Loucy (cell line): Measurements from ENCODE around the gene MACROD1.
A peak's percentile ranks its signal among the peaks of the same experiment; 100 is the strongest.

ENCODE experiments used
- H2AFZ ChIP-seq: fragments of 200-600 bp; sonication (generic); 2 replicates; pipeline ENCODE4 v1.6.0; 2016; ENCODE audit warnings: antibody characterized with exemption, mild to moderate bottlenecking, low read length, moderate library complexity
- H3F3A ChIP-seq: fragments of 200-600 bp; 2 replicates; pipeline ENCODE4 v1.6.0; 2016; ENCODE audit warnings: antibody characterized with exemption, low read depth, mild to moderate bottlenecking
- H3K27me3 ChIP-seq: fragments of 200-600 bp; sonication (generic); 2 replicates; pipeline ENCODE4 v1.6.1; 2014; ENCODE audit warnings: low read length, mild to moderate bottlenecking; ENCODE audit not compliant: insufficient read depth, poor library complexity, severe bottlenecking
- H3K36me3 ChIP-seq: fragments of 200-600 bp; sonication (generic); 2 replicates; pipeline ENCODE4 v1.6.1; 2016; ENCODE audit warnings: low read length; ENCODE audit not compliant: insufficient read depth
- H3K4me1 ChIP-seq: fragments of 200-600 bp; sonication (generic); 2 replicates; pipeline ENCODE4 v1.5.1; 2014; ENCODE audit warnings: low read length, mild to moderate bottlenecking; ENCODE audit not compliant: insufficient read depth, poor library complexity, severe bottlenecking
- H3K4me2 ChIP-seq: fragments of 200-600 bp; sonication (generic); 2 replicates; pipeline ENCODE4 v1.6.0; 2014; ENCODE audit warnings: antibody characterized with exemption, low read length, low read depth, mild to moderate bottlenecking; ENCODE audit not compliant: poor library complexity, severe bottlenecking
- H3K4me3 ChIP-seq: fragments of 200-600 bp; sonication (generic); 2 replicates; pipeline ENCODE4 v1.5.1; 2014; ENCODE audit warnings: low read length, mild to moderate bottlenecking, mixed read lengths; ENCODE audit not compliant: poor library complexity, severe bottlenecking
- H3K79me2 ChIP-seq: fragments of 200-600 bp; sonication (generic); 2 replicates; pipeline ENCODE4 v1.6.1; 2014; ENCODE audit warnings: low read length; ENCODE audit not compliant: insufficient read depth
- H3K9ac ChIP-seq: fragments of 200-600 bp; sonication (generic); 2 replicates; pipeline ENCODE4 v1.6.0; 2014; ENCODE audit warnings: mild to moderate bottlenecking, low read depth, low read length, moderate library complexity; ENCODE audit not compliant: poor library complexity, severe bottlenecking
- H3K9me2 ChIP-seq: fragments of 200-600 bp; sonication (generic); replicated peaks from 2 replicates; pipeline ENCODE4 v1.6.1; 2016; ENCODE audit warnings: low read depth, low read length, mixed read lengths
- H3K9me3 ChIP-seq: fragments of 200-600 bp; sonication (generic); 2 replicates; pipeline ENCODE4 v1.6.1; 2014; ENCODE audit warnings: mild to moderate bottlenecking, antibody characterized with exemption, low read length, low read depth; ENCODE audit not compliant: insufficient read depth
- H4K20me1 ChIP-seq: fragments of 200-600 bp; sonication (generic); 2 replicates; pipeline ENCODE4 v1.6.0; 2014; ENCODE audit warnings: antibody characterized with exemption, low read length, mild to moderate bottlenecking; ENCODE audit not compliant: insufficient read depth, poor library complexity, severe bottlenecking
- EZH2phosphoT487 ChIP-seq: fragments of 200-600 bp; IDR thresholded peaks from 2 replicates; pipeline ENCODE4 v1.6.1; 2018; ENCODE audit warnings: antibody characterized with exemption, mild to moderate bottlenecking, moderate library complexity, borderline replicate concordance
- TF ChIP-seq, protein P1 (sequence below): fragments of 200-600 bp; sonication (generic); conservative IDR thresholded peaks from 2 replicates; pipeline ENCODE4 v1.5.1; 2014; ENCODE audit warnings: mild to moderate bottlenecking, antibody characterized with exemption, low read length

The MACROD1 gene, protein sequence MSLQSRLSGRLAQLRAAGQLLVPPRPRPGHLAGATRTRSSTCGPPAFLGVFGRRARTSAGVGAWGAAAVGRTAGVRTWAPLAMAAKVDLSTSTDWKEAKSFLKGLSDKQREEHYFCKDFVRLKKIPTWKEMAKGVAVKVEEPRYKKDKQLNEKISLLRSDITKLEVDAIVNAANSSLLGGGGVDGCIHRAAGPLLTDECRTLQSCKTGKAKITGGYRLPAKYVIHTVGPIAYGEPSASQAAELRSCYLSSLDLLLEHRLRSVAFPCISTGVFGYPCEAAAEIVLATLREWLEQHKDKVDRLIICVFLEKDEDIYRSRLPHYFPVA

DNA sequence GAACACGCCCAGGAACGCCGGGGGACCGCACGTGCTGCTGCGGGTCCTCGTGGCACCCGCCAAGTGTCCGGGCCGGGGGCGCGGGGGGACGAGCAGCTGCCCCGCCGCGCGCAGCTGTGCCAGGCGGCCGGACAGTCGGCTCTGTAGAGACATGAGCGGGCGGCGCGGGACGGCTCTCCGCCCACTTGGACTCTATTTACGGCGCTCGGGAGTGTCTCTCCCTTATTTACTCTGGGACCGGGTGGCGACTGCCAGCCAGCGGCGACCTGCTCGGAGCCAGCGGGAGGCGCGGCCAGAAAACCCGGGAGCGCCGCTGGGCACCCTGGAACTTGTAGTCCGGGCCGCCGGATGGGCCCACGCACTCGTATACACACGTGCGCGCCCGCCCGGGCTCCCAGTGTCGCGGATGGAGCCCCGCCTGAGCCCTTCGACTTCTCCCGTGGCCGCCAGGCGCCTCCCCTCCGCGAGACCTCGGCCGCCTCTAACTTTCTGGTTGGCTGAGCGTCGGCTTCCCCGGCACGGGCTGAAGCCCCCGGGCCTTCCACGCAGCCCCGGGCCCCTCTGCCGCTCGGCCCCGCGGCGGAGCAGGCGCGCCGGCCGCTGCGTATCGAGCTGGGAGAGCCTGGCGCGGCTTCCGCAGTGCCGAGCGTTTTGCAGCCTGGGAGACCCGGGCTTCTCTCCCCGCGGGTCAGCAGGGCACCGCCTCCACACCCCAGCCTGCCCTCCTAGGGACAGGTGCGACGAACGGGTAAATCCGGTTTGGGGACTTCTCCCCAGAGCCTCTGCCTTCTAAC lies at the start of gene MACROD1:
Gene MACROD1 (minus strand): TSS at position 272 of the 794 bp plus-strand sequence. CDS start 119 bp downstream, at position 153.
- no peaks in the 10 kb centered on the region for H3K9me3 ChIP-seq
- TF ChIP-seq, protein P1, sequence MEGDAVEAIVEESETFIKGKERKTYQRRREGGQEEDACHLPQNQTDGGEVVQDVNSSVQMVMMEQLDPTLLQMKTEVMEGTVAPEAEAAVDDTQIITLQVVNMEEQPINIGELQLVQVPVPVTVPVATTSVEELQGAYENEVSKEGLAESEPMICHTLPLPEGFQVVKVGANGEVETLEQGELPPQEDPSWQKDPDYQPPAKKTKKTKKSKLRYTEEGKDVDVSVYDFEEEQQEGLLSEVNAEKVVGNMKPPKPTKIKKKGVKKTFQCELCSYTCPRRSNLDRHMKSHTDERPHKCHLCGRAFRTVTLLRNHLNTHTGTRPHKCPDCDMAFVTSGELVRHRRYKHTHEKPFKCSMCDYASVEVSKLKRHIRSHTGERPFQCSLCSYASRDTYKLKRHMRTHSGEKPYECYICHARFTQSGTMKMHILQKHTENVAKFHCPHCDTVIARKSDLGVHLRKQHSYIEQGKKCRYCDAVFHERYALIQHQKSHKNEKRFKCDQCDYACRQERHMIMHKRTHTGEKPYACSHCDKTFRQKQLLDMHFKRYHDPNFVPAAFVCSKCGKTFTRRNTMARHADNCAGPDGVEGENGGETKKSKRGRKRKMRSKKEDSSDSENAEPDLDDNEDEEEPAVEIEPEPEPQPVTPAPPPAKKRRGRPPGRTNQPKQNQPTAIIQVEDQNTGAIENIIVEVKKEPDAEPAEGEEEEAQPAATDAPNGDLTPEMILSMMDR: no peak
- TF ChIP-seq EZH2phosphoT487: no peak
- H3K36me3 ChIP-seq: no peaks in the 10 kb centered on the region
- H3K79me2 ChIP-seq: peaks cover 16% of the 10 kb centered on the region; the same call in 1 of the 2 replicates
- H3K9ac ChIP-seq: peak within 1 kb of the TSS; percentile 74
- peaks cover 16% of the 10 kb centered on the region for H3K4me1 ChIP-seq
- H4K20me1 ChIP-seq: peaks cover 3% of the 10 kb centered on the region
- peak within 1 kb of the TSS; percentile 99 for H2AFZ ChIP-seq
- no peaks in the 10 kb centered on the region for H3K27me3 ChIP-seq
- H3K9me2 ChIP-seq: no peaks in the 10 kb centered on the region
- H3F3A ChIP-seq: no peaks in the 10 kb centered on the region
- H3K4me2 ChIP-seq: peak within 1 kb of the TSS; percentile 100
- peak within 1 kb of the TSS; percentile 76 for H3K4me3 ChIP-seq

DNA sequence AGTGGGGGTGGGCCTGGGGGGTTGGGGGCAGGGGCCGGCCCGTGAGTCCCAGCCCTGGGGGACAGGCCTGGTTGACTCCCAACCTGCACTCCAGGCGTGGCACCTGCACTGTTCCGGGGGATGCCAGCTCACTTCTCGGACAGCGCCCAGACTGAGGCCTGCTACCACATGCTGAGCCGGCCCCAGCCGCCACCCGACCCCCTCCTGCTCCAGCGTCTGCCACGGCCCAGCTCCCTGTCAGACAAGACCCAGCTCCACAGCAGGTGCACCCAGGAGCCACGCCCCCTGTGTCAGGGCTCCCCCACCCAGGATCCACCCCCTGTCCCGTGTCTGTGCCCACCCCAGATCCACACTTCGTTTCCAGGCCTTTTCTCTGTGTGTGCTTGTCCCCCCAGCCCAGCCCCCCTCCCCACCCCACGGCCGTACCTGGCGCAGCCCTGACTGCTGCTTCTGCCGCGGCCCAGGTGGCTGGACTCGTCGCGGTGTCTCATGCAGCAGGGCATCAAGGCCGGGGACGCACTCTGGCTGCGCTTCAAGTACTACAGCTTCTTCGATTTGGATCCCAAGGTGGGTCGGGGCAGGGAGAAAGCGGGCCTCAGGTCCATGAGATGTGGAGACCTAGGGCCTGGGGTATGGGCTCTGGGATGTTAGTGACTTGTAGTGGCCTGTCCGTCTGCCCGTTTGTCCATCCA lies 45.4 kb upstream of the MACROD1 start:
- Histone ChIP-seq H3K9me2 (no peaks in the 10 kb centered on the region), H2AFZ (no peak overlapping the region), H3K4me1 (peaks cover 14% of the 10 kb centered on the region), H4K20me1 (peaks cover 12% of the 10 kb centered on the region), H3K9me3 (no peaks in the 10 kb centered on the region), H3K79me2 (peaks cover 31% of the 10 kb centered on the region), H3F3A (peaks cover under 1% of the 10 kb centered on the region; the same call in 1 of the 2 replicates), H3K9ac (no peak overlapping the region), H3K4me3 (no peak overlapping the region), H3K27me3 (no peaks in the 10 kb centered on the region), H3K4me2 (no peak overlapping the region), H3K36me3 (peaks cover 10% of the 10 kb centered on the region; the same call in 1 of the 2 replicates)
- TF ChIP-seq, protein P1: no peak
- no peak for TF ChIP-seq EZH2phosphoT487

DNA sequence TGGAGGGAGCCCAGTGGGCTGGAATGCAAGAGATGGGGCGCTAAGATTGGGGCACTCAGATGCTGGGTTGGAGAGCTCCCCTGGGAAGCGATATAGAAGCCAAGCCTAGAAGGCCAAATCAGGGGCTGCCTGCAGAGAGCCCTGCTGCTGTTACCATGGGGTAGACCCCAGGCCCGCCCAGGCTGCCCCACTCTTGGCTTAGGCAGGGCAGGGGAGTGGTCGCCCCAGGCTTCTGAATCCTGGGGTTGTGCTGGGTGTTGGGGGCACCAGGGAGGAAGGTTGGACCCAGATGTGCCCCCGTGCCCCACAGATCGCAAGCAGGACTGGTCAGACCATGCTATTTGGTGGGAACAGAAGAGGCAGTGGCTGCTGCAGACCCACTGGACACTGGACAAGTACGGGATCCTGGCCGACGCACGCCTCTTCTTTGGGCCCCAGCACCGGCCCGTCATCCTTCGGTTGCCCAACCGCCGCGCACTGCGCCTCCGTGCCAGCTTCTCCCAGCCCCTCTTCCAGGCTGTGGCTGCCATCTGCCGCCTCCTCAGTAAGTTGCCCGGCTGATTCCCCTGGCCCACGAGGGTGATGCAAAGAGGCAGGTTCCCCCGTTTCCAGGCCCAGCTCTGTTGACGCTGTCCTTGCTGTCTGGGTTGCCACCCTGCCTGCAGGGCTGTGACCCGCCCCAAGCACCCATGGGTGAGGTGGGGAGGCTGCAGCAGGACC lies 44.5 kb upstream of the MACROD1 start:
- Histone ChIP-seq H3K4me2 (no peak overlapping the region), H3K36me3 (peaks cover 10% of the 10 kb centered on the region; the same call in 1 of the 2 replicates), H3K79me2 (peaks cover 36% of the 10 kb centered on the region), H2AFZ (no peak overlapping the region), H3K9me3 (no peaks in the 10 kb centered on the region), H3K9me2 (no peaks in the 10 kb centered on the region), H3K4me3 (no peak overlapping the region), H3K27me3 (no peaks in the 10 kb centered on the region), H3F3A (peaks cover 6% of the 10 kb centered on the region; the same call in 1 of the 2 replicates), H3K4me1 (peaks cover 22% of the 10 kb centered on the region), H3K9ac (no peak overlapping the region), H4K20me1 (peaks cover 12% of the 10 kb centered on the region)
- TF ChIP-seq, protein P1: no peak
- TF ChIP-seq EZH2phosphoT487: no peak
